LoVo (cell line): ENCODE results near the gene ATL3.
A peak's percentile ranks its signal among the peaks of the same experiment; 100 is the strongest.
"Not testable (repeated sequence)": the region's sequence is repeated elsewhere in the genome, so short reads cannot be mapped to it uniquely, and the experiment has no call there.

Experiments
- DNase-seq: peaks from one replicate; pipeline ENCODE4 v3.0.0-alpha.2; 2016; ENCODE audit warnings: low spot score

Gene ATL3

DNA sequence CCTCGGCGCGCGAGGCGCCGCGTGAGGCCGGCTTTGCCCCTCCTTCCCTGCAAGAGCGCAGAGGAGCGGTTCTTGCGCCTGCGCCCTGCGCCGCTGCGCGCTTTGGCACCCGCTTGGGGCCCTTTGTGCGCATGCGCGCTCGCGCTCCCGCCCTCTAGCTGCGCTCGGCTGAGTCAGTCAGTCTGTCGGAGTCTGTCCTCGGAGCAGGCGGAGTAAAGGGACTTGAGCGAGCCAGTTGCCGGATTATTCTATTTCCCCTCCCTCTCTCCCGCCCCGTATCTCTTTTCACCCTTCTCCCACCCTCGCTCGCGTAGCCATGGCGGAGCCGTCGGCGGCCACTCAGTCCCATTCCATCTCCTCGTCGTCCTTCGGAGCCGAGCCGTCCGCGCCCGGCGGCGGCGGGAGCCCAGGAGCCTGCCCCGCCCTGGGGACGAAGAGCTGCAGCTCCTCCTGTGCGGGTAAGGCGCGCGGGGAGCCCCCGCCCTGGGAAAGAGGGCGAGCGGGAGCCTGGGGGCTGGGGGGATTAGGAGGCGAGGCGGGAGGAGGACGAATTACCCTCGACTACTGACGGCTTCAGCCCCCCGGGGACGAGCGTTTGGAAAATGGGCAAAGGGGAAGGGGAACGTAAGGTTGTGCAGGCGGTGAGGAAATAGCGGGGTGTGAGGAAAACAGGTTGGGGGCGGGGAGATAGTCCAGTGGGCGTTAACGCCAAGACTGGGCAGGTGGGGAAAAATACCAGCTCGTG is 10.3 kb upstream of the ATL3 start, which contains the start of gene RTN3:
RTN3 (plus strand) TSS at position 180 of the 745 bp plus-strand sequence; CDS start at position 317, 137 bp downstream.
- DNase-seq, result peak; percentile 98

DNA sequence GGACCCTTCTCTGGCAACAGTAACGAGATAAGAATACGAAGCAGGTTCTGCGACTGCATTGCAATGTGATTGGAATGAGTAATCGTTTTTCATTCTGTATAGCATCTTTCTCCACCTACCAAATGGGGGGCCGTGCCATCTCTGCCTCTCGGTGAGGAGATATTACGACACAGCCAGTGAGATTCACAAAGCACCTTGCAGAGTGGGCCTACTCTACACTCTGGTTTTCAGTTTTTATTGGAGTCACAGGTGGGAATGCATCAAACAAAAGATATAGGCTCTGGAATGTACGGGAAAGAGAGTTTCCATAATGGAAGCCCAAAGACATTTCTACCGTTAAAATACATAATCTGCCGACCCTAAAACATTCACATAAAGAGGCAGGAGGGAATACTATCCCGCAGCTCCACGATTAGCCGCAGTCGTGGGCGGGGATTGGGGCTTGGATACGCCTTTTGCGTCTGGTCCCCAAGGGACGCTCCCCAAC is 9.7 kb upstream of the ATL3 start:
- DNase-seq, result no peak

DNA sequence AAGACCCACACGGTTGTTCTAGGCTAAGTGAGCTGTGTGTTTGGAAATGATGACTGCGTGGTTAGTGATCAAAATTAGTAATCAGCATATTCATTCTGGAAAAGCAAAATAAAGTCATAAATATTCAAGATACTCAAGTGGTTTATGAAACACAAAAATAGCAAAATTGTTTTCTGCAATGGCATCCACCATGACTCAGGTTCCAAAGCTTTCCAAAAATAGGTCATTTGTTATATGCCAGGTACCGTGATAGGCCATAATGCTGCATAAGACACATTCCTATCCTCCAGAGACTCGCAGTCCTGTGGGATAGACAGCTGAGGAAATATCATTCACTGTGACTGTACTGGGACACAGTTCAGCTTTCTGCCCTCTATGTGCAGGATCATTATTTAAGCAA is 2.4 kb upstream of the ATL3 start:
- DNase-seq, result no peak

DNA sequence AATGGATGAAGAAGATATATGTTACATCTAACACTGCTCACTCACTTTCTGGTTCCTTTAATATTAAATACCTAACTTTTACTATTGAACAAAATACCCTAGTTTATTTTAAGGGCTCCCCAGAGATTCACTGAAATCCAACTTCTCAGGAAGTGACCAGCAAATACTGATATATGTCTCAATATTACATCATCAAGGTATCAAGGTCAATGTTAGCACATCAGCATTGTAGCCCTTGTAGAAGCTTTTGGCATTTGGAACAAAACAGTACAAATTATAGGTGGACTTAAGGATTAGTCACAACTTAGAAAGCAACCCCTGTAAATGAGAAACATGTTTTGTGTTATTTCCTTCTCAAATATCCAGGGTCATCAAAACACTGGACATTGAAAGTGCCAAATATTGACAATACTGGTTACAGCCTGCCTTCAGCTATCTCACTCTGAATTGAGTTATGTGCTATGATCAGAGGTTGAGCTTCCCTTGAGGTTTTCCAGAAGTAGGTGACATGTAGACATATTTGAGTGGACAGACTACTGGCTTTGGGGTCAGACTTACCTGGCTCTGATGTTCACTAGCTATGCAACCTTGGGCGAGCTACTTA is 1.9 kb upstream of the ATL3 start:
- no peak for DNase-seq

DNA sequence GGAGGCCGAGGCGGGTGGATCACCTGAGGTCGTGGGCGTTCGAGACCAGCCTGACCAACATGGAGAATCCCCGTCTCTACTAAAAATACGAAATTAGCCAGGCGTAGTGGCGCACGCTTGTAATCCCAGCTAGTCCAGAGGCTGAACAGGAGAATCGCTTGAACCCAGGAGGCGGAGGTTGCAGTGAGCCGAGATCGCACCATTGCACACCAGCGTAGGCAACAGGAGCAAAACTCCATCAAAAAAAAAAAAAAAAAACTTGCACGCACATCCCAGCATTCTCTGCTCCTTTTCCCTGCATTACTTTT is 934 bp upstream of the ATL3 start:
- DNase-seq, result no peak

DNA sequence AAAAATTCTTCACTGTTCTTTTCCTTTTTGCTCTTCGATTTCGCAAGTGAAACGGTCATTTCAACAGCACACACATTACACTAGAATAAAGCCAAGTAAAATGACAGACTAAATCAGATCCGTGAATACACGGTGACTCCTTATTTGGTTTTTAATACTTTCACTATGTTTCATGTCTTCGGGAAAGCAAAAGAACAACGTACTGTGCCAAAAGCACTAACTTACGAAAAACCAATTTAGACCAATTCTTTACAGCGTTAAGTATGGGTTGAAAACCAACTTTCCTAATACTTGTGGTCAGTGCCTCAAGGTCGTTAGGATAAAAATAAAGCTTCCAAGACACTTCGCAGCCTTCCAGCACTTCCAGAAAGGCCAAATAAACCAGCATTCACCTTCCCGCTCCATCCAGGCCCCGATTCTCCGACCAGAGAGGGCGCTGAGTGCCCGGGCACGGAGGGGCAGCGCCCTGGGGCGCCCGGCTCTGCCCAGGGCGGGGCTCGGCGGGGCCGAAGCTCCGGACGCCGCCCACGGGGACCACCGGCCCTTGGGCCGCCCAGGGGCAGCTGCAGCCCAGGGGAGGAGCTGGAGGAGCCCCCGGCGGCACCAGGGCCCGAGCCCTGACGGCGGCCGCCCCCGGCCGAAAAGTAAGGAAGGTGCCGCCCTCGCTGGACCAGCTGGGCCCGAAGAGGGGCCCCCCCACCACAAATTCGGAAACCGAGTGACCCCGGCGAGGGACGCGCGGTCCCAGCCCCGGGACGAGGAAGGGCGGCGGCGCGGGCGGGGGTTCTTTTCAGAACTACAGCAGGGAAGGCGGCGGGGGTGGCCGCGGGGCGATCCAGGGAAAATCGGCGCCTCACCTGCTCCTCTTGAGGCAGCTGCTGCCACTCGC is 499 bp downstream of the ATL3 start:
- peak; percentile 65 for DNase-seq

DNA sequence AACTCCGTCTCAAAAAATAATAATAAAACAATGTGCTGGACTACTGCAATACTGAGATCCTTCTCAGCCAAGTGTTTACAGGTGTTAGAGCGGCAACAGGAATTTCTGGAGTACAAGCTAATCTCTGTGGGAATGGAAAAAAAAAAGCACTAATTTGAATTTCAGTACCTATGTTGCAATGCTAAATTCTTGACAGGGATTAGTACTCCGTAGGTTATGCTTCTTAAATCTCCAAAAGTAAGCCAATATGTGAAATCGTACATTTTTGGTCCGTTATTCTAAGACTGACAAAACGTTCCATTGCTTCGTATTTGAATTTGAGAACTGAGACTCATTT is 1.1 kb downstream of the ATL3 start:
- DNase-seq, result no peak

DNA sequence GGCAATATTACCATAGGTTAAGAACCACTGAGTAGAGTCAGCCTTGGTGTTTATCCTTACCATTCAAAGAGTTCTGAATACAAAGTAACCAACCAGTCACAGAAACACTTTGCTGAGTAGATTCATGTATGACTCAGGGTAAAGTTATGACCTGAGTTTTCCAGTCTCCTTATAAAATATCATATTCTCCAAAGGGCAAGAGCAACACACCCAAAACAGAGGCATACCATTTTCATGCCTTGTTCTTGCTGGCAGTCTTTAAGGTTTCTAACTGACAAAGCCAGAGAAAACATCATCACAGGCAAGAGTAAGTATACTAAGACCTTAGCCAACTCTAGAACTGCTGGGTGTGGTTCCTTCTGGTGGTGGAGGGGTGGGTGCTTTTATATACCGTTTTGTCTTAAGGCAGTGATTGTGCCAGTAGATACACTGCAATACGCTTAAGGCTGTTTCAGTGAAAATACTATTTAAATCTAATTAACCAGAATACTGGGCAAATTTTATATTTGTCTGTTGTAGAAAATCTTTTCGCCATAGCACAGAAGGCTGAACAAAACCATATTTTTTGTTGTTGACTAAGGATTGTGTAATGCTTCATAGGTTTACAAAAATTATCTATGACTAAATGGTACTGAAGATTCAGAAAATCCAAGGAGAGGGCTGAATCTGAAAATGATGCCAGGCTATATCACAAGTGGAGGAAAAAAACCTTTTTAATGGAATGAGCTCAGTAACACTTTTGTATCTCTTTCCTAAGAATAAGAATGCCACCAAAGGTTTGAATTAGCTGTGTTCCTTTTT is 3.0 kb downstream of the ATL3 start:
- peak; percentile 81 for DNase-seq

DNA sequence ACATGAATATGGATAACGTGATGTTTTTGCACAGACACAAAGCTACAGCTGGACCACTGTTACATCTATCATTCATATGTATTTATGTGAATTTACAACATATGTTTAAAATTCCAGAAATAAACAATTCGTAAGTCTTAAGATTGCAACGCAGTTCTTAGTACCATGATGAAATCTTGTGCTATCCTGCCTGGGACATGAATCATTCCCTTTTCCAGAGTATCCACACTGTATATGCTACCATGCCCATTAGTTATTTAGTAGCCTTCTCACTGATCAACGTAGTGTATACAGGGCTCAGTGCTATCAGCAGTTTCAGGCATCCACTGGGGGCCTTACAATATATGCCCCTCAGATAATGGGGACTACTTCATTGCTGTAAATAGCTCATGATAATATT is 4.3 kb downstream of the ATL3 start:
- DNase-seq, result no peak

DNA sequence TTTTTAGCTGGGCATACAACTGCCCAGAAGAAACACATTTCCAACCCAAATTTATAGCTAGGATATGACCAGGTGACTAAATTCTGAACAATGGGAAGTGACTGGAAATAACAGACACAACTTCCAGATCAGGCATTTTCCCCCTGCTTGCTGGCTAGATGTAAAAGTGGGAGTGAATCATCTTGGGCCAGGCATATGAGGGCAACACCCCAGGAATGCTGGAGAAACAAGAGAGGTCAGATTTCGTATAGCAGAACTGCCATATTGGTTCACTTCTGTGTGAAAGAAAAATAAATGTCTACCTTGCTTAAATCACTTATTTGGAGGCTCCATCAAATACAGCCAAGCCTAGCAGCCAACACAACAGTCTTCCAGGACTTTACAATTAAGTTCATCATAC is 7.4 kb downstream of the ATL3 start:
- no peak for DNase-seq

DNA sequence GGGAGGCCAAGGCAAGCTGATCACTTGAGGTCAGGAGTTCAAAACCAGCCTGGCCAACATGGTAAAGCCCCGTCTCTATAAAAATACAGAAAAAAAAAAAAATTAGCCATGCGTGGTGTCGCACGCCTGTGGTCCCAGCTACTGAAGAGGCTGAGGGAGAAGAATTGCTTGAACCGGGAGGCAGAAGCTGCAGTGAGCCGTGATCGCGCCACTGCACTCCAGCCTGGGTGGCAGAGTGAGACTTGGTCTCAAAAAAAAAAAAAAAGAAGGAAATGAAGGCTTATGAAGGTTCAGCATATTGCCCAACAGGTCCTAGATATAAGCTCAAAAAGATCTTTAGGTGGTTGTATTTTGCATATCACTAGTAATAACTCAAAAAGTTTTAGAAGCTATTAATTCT is 10.2 kb downstream of the ATL3 start:
- no peak for DNase-seq

DNA sequence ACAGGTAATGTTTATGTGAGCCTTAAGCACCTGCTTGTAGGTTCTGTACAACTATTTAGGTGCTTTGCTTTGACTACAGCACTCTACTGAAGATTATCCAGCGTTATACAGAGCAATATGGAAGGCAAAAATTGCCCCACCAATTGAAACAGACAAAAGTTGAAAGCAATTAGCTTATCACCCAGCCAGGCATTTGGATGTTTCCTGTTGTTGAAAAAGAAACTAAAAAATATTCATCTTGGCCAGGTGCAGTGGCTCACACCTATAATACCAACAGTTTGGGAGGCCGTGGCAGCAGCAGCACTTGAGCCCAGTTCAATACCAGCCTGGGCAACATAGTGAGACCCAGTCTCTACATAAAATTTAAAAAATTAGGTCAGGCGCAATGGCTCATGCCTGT is 18.5 kb downstream of the ATL3 start:
- DNase-seq, result no peak

DNA sequence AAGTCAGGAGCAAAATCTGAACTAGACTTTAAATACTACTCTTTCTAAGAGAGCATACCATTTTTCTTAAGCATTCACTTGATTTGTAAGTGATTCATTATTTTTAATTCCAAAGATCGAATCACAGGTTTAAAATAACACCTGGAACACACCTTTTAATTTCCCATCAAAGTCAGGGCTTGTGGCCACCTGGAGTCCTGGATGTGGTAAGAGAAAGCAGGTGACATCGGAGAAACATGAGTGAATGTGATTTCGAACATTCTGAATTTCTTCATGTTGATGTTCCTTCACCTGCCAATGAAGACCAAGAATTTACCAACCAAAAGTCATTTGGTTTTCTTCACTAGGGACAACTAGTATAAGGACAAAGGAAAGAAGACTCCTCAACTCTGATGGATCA is 28.0 kb downstream of the ATL3 start:
- no peak for DNase-seq

DNA sequence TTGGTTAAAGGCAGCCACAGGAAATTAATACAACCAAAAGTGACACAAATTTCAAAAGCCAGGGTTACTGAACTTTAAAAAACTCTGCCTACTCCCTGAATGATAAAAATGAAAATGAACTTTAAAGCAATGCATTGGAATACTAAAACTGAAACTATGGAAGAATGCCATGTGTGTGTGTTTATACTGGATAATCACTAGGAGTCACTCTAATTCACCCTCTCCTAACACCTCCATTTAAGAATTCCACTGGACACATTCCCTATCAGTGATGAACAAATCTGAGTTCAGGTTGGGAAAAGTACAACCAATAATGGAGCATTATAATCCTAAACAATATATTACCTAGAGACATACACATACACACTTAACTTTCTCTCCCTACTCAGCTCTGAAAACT is 29.4 kb downstream of the ATL3 start:
- no peak for DNase-seq

DNA sequence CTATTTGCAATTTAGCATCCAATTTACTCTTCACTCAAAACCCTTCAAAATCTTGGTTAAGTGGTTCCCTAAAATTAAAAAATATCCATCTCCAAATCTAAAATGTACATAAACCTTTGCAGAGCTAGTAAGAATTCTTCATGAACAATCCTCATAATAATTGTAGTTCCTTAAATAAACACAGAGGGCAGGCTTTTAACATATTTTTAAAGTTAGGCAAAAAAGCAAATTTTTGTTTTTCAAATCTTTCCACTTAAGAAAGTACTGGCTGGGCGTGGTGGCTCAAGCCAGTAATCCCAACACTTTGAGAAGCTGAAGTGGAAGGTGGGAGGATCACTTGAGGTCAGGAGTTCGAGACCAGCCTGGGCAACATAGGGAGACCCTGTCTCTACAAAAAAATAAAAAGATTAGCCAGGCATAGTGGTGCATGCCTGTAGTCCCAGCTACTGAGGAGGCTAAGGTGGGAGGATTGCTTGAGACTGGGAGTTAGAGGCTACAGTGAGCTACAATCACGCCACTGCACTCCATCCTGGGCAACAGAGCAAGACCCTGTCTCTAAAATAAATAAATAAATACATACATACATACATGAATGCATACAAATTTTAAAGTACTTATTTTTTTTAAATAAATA is 31.9 kb downstream of the ATL3 start:
- DNase-seq, result peak; percentile 41

DNA sequence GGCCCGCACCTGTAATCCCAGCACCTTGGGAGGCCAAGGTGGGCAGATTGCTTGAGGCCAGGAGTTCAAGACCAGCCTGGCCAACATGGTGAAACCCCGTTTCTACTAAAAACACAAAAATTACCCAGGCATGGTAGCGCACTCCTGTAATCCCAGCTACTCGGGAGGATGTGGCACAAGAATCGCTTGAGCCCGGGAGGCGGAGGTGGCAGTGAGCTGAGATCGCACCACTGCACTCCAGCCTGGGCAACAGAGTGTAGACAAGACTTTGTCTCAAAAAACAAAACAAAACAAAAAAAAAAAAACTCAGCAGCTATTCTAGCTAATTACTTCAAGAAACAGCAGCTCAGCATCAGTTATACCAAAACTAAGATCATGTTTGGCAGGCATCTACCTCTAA is 32.7 kb downstream of the ATL3 start:
- not testable (repeated sequence) for DNase-seq

DNA sequence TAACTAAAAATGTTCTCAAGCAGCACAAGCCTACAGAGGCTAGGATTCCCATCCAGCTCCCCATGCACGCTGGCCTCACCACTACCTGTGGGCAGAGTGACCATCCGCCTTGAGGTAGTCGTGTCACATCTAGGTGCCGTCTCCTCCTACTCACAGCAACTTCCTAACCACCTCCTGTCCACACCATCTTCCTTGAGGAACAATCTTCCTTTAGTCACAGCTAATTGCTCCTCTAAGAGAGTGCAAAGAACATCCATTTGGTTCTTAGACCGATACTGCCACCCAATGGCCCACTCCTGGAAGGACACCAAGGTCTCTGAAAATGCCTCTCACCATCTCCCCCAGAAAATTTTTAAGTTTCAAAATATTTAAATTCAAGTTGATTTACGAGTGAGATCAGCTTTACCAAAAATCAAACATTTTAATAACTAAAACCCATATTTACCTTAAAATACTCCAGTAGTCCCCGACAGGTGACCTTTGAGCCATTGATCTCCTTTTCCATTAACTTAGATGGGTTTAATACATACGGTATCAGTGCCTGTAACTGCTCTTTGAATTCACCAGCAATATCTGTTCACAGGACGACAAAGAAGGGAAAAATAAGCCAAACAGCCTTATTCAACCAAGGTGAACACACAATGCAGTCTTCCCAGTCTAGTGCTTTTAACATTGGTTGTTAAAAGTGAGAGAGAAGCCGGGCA is 35.3 kb downstream of the ATL3 start:
- DNase-seq, result peak; percentile 71

DNA sequence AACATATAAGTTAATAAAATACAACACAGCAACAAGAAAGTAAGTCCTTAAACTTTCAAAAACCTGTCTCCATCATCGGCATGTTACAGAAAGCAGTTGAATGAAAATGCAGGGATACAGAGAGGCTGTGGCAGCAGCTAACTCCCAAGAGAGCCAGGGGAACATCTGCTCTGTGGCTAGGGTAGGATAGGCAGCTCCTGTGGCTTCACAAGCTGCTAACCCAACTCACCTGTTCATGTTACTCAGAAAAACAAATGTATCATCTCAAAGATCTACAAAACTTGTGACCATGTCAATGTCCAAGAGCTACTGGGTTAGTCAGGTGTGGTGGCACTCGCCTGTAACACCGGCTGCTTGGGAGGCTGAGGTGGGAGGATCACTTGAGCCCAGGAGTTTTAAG is 41.8 kb downstream of the ATL3 start:
- DNase-seq, result no peak

DNA sequence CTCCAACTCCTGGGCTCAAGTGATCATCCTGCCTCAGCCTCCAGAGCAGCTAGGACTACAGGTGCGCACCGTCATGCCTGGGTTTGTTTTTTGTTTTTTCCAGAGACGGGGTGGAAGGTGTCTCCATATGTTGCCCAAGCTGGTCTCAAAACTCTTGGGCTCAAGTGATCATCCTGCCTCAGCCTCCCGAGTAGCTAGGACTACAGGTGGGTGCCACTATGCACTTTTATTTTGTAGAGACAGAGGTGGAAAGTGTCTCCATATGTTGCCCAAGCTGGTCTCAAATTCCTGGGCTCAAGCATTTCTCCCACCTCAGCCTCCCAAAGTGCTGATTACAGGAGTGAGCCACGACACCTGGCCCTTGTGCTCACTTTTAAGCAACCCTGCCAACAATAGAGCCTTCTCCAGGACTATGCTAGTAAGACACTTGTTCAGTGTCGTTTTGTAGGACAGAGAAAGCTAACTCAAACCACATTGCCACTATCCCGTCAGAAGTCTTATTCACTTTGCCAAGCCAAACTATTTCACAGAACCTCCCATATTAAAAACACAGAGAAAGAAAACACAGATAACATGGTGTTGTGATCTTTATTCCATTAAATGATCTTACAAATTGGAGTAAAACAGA is 47.5 kb downstream of the ATL3 start:
- no peak for DNase-seq

DNA sequence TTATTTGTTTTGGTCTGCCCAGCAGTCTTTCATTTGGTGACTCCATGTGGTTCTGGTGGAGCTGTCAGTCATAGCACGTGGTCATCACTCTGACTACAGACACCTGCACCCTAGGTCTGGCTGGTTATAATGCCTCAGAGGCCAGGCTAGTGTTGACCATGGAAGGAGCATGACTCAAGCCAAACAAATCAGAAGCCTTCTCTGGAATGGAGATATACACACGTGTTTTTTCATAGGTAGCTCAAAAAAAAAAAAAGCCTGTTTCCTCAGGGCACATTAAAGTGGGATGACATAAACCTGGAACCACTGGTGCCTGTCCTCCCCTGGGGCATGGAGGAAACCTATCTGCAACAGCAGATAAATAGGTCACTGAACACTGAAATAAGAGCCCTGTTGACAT is 48.9 kb downstream of the ATL3 start:
- no peak for DNase-seq

DNA sequence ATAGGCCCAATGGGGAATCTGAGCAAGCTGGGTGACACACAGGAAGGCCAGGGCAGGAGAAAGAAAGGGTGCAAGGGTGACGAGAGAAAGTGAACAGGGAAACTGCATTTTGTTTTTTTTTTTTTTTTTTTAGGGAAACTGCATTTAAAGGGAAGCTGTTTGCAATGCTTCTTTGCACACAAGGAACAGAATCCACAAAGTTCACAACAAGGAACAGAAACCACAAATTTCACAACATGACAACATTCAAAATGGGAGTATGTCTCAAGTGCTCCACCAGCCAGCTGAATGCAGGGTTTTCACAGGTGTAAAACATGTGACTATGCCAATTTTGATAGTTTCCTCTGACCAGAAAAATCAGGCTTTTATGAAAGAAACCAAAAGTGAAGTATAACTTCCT is 50.1 kb downstream of the ATL3 start:
- no peak for DNase-seq
